Suprapubic skin (tissue), 3 donors: ENCODE measurements around the gene NCKAP5.

ENCODE experiments used
- POLR2AphosphoS5 ChIP-seq, 3 donors: sonication (generic); formaldehyde crosslinking; IDR thresholded peaks; one replicate each; pipeline ENCODE4 v1.6.1; 2017; ENCODE audit warnings: antibody characterized with exemption in 3 of 3
- TF ChIP-seq, protein P1 (sequence below), 2 donors: fragments of 200-600 bp in 1 of 2; fragments of 450-650 bp in 1 of 2; sonication (generic) in 1 of 2; IDR thresholded peaks; one replicate each; pipeline ENCODE4 v1.5.1; 2016 to 2019; ENCODE audit warnings: antibody characterized with exemption in 2 of 2, mild to moderate bottlenecking in 1 of 2, moderate library complexity in 1 of 2

DNA sequence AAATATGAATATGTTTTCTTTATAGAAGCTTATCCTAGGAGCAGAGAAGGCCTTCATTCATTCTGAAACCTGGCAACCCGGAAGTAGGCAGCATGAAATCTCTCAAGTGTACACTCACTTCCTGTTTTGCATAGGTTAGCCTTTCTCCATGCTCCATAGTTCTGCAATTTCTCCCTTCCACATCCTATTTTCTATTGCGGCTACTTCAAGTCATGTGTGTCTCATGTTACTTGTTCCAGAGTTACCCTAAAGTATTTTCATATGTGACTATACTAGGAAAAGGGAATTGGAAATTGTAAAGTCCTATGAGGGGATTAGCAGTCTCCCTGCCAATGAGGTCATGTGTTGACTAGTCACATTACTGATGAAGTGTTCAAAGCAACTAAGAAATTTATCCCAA is 320.6 kb downstream of the NCKAP5 start:
- TF ChIP-seq, protein P1, sequence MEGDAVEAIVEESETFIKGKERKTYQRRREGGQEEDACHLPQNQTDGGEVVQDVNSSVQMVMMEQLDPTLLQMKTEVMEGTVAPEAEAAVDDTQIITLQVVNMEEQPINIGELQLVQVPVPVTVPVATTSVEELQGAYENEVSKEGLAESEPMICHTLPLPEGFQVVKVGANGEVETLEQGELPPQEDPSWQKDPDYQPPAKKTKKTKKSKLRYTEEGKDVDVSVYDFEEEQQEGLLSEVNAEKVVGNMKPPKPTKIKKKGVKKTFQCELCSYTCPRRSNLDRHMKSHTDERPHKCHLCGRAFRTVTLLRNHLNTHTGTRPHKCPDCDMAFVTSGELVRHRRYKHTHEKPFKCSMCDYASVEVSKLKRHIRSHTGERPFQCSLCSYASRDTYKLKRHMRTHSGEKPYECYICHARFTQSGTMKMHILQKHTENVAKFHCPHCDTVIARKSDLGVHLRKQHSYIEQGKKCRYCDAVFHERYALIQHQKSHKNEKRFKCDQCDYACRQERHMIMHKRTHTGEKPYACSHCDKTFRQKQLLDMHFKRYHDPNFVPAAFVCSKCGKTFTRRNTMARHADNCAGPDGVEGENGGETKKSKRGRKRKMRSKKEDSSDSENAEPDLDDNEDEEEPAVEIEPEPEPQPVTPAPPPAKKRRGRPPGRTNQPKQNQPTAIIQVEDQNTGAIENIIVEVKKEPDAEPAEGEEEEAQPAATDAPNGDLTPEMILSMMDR (IDR thresholded peaks at IDR 0.05): no peak
- no peak for TF ChIP-seq POLR2AphosphoS5 (IDR thresholded peaks at IDR 0.05)
